Duodenal mucosa (tissue), 2 donors: ENCODE measurements around the gene MMP26.
"Not testable (repeated sequence)": the region's sequence is repeated elsewhere in the genome, so short reads cannot be mapped to it uniquely, and the experiment has no call there.

Experiments used
- H3K27ac ChIP-seq: one replicate; pipeline ENCODE4 v1.7.0; 2013; ENCODE audit warnings: low read depth, low read length
- H3K27me3 ChIP-seq, 2 donors: one replicate each; pipeline ENCODE4 v1.7.0; 2013; ENCODE audit warnings: low read length in 2 of 2, control low read depth in 1 of 2; ENCODE audit not compliant: insufficient read depth in 2 of 2, control insufficient read depth in 1 of 2
- H3K36me3 ChIP-seq, 2 donors: one replicate each; pipeline ENCODE4 v1.7.0; 2013; ENCODE audit warnings: low read length in 2 of 2, control low read depth in 1 of 2; ENCODE audit not compliant: insufficient read depth in 2 of 2, control insufficient read depth in 1 of 2
- H3K4me1 ChIP-seq, 2 donors: one replicate each; pipeline ENCODE4 v1.7.0; 2013; ENCODE audit warnings: low read length in 2 of 2, control low read depth in 1 of 2; ENCODE audit not compliant: insufficient read depth in 2 of 2, control insufficient read depth in 1 of 2
- H3K4me3 ChIP-seq, 2 donors: one replicate each; pipeline ENCODE4 v1.7.0; 2013; ENCODE audit warnings: low read length in 2 of 2, low read depth in 1 of 2
- H3K9ac ChIP-seq, 2 donors: one replicate each; pipeline ENCODE4 v1.7.0; 2013; ENCODE audit warnings: low read length in 2 of 2, low read depth in 1 of 2
- H3K9me3 ChIP-seq, 2 donors: one replicate each; pipeline ENCODE4 v1.7.0; 2013; ENCODE audit warnings: low read length in 2 of 2, control low read depth in 1 of 2; ENCODE audit not compliant: control insufficient read depth in 1 of 2

Gene MMP26

GRCh38 chr11:4722616-4723534 is 18.3 kb downstream of the MMP26 start:
- not testable (repeated sequence) for H3K9ac ChIP-seq, H3K4me1 ChIP-seq, H3K27ac ChIP-seq, H3K36me3 ChIP-seq, H3K9me3 ChIP-seq, H3K27me3 ChIP-seq, H3K4me3 ChIP-seq

GRCh38 chr11:4727171-4727570 is 22.6 kb downstream of the MMP26 start:
- H3K4me3 ChIP-seq: no peak overlapping the region
- H3K4me1 ChIP-seq: no peaks in the 10 kb centered on the region
- H3K27ac ChIP-seq: no peak overlapping the region
- no peaks in the 10 kb centered on the region for H3K36me3 ChIP-seq
- no peaks in the 10 kb centered on the region for H3K27me3 ChIP-seq
- no peaks in the 10 kb centered on the region for H3K9me3 ChIP-seq
- H3K9ac ChIP-seq: no peak overlapping the region

GRCh38 chr11:4740735-4741134 is 36.2 kb downstream of the MMP26 start:
- H3K4me1 ChIP-seq: no peaks in the 10 kb centered on the region
- no peaks in the 10 kb centered on the region for H3K27me3 ChIP-seq
- no peak overlapping the region for H3K27ac ChIP-seq
- no peaks in the 10 kb centered on the region for H3K9me3 ChIP-seq
- no peak overlapping the region for H3K9ac ChIP-seq
- no peaks in the 10 kb centered on the region for H3K36me3 ChIP-seq
- no peak overlapping the region for H3K4me3 ChIP-seq

DNA sequence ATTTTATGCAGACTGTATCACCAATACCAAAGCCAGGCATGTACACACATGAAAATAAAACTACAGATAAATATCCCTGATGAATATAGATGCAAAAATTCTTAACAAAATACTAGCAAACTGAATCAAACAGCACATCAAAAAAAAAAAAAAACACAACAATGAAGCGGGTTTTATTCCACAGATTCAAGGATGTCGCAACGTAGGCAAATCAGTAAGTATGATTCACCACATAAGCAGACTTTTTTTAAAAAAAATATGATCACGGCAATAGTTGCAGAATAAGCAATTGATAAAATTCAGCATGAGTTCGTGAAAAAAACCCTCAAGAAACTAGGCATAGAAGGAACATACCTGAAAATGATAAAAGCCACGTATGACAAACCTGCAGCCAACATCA is 43.9 kb downstream of the MMP26 start:
- H3K9ac ChIP-seq: no peak overlapping the region
- H3K27me3 ChIP-seq: no peaks in the 10 kb centered on the region
- H3K27ac ChIP-seq: no peak overlapping the region
- no peak overlapping the region for H3K4me3 ChIP-seq
- H3K36me3 ChIP-seq: no peaks in the 10 kb centered on the region
- H3K9me3 ChIP-seq: no peaks in the 10 kb centered on the region
- no peaks in the 10 kb centered on the region for H3K4me1 ChIP-seq

- Histone ChIP-seq H3K4me3 (no peak overlapping the region), H3K27ac (no peak overlapping the region), H3K27me3 (no peaks in the 10 kb centered on the region), H3K9ac (no peak overlapping the region), H3K36me3 (no peaks in the 10 kb centered on the region), H3K9me3 (no peaks in the 10 kb centered on the region), H3K4me1 (no peaks in the 10 kb centered on the region)
Measured at GRCh38 chr11:4751201-4751600, 46.6 kb downstream of the MMP26 start.
